HUES48 (cell line): ENCODE results near the gene ACCS.

Experiments used
- H3K27ac ChIP-seq: one replicate; pipeline ENCODE4 v1.7.0; 2013; ENCODE audit warnings: low read depth, low read length, inconsistent platforms
- H3K27me3 ChIP-seq: 2 replicates; pipeline ENCODE4 v1.6.1; 2013; ENCODE audit warnings: mild to moderate bottlenecking, low read length; ENCODE audit not compliant: control insufficient read depth, insufficient read depth
- H3K36me3 ChIP-seq: 2 replicates; pipeline ENCODE4 v1.6.1; 2013; ENCODE audit warnings: low read length; ENCODE audit not compliant: control insufficient read depth, insufficient read depth
- H3K4me1 ChIP-seq: 2 replicates; pipeline ENCODE4 v1.6.1; 2013; ENCODE audit warnings: mild to moderate bottlenecking, low read length; ENCODE audit not compliant: control insufficient read depth, insufficient read depth
- H3K4me3 ChIP-seq: 2 replicates; pipeline ENCODE4 v1.5.1; 2013; ENCODE audit warnings: mild to moderate bottlenecking, low read depth, low read length
- H3K9ac ChIP-seq: 2 replicates; pipeline ENCODE4 v1.6.1; 2013; ENCODE audit warnings: mild to moderate bottlenecking, low read depth, low read length, moderate library complexity
- H3K9me3 ChIP-seq: 2 replicates; pipeline ENCODE4 v1.6.1; 2013; ENCODE audit warnings: low read length; ENCODE audit not compliant: control insufficient read depth, insufficient read depth

Gene ACCS

GRCh38 chr11:44112091-44112821 is 46.2 kb downstream of the ACCS start:
- Histone ChIP-seq H3K27ac (no peak overlapping the region), H3K27me3 (no peaks in the 10 kb centered on the region), H3K9me3 (no peaks in the 10 kb centered on the region), H3K4me3 (no peak overlapping the region), H3K36me3 (peaks cover 43% of the 10 kb centered on the region), H3K9ac (no peak overlapping the region), H3K4me1 (0 out of 2 replicates have a peak, but pooled peaks cover 5% of the 10 kb centered on the region)

- Histone ChIP-seq H3K4me3 (no peak overlapping the region), H3K9me3 (no peaks in the 10 kb centered on the region), H3K4me1 (0 out of 2 replicates have a peak, but pooled peaks cover 5% of the 10 kb centered on the region), H3K36me3 (peaks cover 41% of the 10 kb centered on the region), H3K27ac (no peak overlapping the region), H3K9ac (no peak overlapping the region), H3K27me3 (no peaks in the 10 kb centered on the region)
Observed at GRCh38 chr11:44113018-44113417, 46.9 kb downstream of the ACCS start.

GRCh38 chr11:44113572-44113971 is 47.5 kb downstream of the ACCS start:
- no peak overlapping the region for H3K27ac ChIP-seq
- no peaks in the 10 kb centered on the region for H3K27me3 ChIP-seq
- 0 out of 2 replicates have a peak, but pooled peaks cover 5% of the 10 kb centered on the region for H3K4me1 ChIP-seq
- H3K4me3 ChIP-seq = no peak overlapping the region
- H3K9me3 ChIP-seq = no peaks in the 10 kb centered on the region
- peaks cover 36% of the 10 kb centered on the region for H3K36me3 ChIP-seq
- no peak overlapping the region for H3K9ac ChIP-seq

- Histone ChIP-seq H3K4me3 (no peak overlapping the region), H3K9me3 (no peaks in the 10 kb centered on the region), H3K27ac (no peak overlapping the region), H3K27me3 (no peaks in the 10 kb centered on the region), H3K4me1 (0 out of 2 replicates have a peak, but pooled peaks cover 5% of the 10 kb centered on the region), H3K9ac (no peak overlapping the region), H3K36me3 (peaks cover 30% of the 10 kb centered on the region)
Observed at GRCh38 chr11:44116234-44116830, 50.3 kb downstream of the ACCS start.

GRCh38 chr11:44120169-44120568 is 54.1 kb downstream of the ACCS start:
- no peaks in the 10 kb centered on the region for H3K9me3 ChIP-seq
- H3K27me3 ChIP-seq = no peaks in the 10 kb centered on the region
- H3K4me1 ChIP-seq = no peaks in the 10 kb centered on the region
- no peak overlapping the region for H3K4me3 ChIP-seq
- peaks cover 29% of the 10 kb centered on the region for H3K36me3 ChIP-seq
- H3K27ac ChIP-seq = no peak overlapping the region
- no peak overlapping the region for H3K9ac ChIP-seq

GRCh38 chr11:44125598-44125997 is 59.5 kb downstream of the ACCS start:
- Histone ChIP-seq H3K36me3 (peaks cover 47% of the 10 kb centered on the region), H3K27me3 (no peaks in the 10 kb centered on the region), H3K9me3 (no peaks in the 10 kb centered on the region), H3K4me1 (no peaks in the 10 kb centered on the region), H3K27ac (no peak overlapping the region), H3K4me3 (no peak overlapping the region), H3K9ac (no peak overlapping the region)

GRCh38 chr11:44126304-44126703 is 60.2 kb downstream of the ACCS start:
- Histone ChIP-seq H3K27ac (no peak overlapping the region), H3K9ac (no peak overlapping the region), H3K27me3 (no peaks in the 10 kb centered on the region), H3K4me1 (no peaks in the 10 kb centered on the region), H3K9me3 (no peaks in the 10 kb centered on the region), H3K4me3 (no peak overlapping the region), H3K36me3 (peaks cover 52% of the 10 kb centered on the region)

GRCh38 chr11:44127130-44127529 is 61.1 kb downstream of the ACCS start:
- Histone ChIP-seq H3K27me3 (no peaks in the 10 kb centered on the region), H3K36me3 (peaks cover 54% of the 10 kb centered on the region), H3K9me3 (no peaks in the 10 kb centered on the region), H3K4me3 (no peak overlapping the region), H3K9ac (no peak overlapping the region), H3K27ac (no peak overlapping the region), H3K4me1 (no peaks in the 10 kb centered on the region)

- Histone ChIP-seq H3K9ac (no peak overlapping the region), H3K4me1 (no peaks in the 10 kb centered on the region), H3K9me3 (no peaks in the 10 kb centered on the region), H3K4me3 (no peak overlapping the region), H3K27me3 (no peaks in the 10 kb centered on the region), H3K27ac (no peak overlapping the region), H3K36me3 (peaks cover 54% of the 10 kb centered on the region)
Observed at GRCh38 chr11:44128729-44129128, 62.7 kb downstream of the ACCS start.

- Histone ChIP-seq H3K4me3 (no peak overlapping the region), H3K27ac (no peak overlapping the region), H3K9me3 (no peaks in the 10 kb centered on the region), H3K9ac (no peak overlapping the region), H3K27me3 (no peaks in the 10 kb centered on the region), H3K4me1 (no peaks in the 10 kb centered on the region), H3K36me3 (peaks cover 42% of the 10 kb centered on the region)
Observed at GRCh38 chr11:44130751-44131150, 64.7 kb downstream of the ACCS start.

GRCh38 chr11:44133335-44133946 is 67.4 kb downstream of the ACCS start:
- Histone ChIP-seq H3K9ac (no peak overlapping the region), H3K27me3 (no peaks in the 10 kb centered on the region), H3K4me1 (no peaks in the 10 kb centered on the region), H3K27ac (no peak overlapping the region), H3K9me3 (no peaks in the 10 kb centered on the region), H3K4me3 (no peak overlapping the region), H3K36me3 (peaks cover 20% of the 10 kb centered on the region)
